ENCODE measurements around the gene GRIA1.
A peak's percentile ranks its signal among the peaks of the same experiment; 100 is the strongest.
"Not testable (repeated sequence)": the region's sequence is repeated elsewhere in the genome, so short reads cannot be mapped to it uniquely, and the experiment has no call there.

The GRIA1 gene

GRCh38 chr5:153696256-153696655 lies 205.8 kb downstream of the GRIA1 start:
- no peak for DNase-seq
- TF ChIP-seq GATA1 (IDR thresholded peaks at IDR 0.05; ENCODE audit: low read depth, low read length) (no peak), POLR2A (IDR thresholded peaks at IDR 0.05; ENCODE audit: low read length) (no peak)

- DNase-seq: no peak
- TF ChIP-seq POLR2A (IDR thresholded peaks at IDR 0.05; ENCODE audit: low read length) (no peak), GATA1 (IDR thresholded peaks at IDR 0.05; ENCODE audit: low read depth, low read length) (no peak)
These were observed 208.6 kb downstream of the GRIA1 start for GRCh38 chr5:153699035-153699434.

DNA sequence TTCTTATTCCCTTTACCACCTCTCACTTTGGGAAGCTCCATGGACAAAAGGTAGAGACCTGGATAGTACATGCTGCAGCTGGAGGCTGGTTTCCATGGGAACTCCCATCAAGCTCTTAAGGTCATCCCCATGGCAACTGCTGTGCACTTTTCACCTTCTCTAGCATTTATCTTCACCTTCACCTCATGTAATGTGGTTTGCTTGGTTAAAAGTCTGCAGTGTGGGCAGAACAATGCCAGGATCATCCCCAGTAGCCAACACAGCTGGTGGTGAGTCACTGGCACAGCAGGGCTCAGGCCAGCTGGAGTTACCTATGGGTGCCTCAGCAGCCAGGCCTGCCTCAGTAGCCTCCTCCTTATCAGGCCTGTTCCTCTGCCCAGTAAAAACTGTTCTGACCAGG lies 210.5 kb downstream of the GRIA1 start:
- TF ChIP-seq GATA1 (IDR thresholded peaks at IDR 0.05; ENCODE audit: low read depth, low read length) (no peak), POLR2A (IDR thresholded peaks at IDR 0.05; ENCODE audit: low read length) (no peak)
- DNase-seq: no peak

DNA sequence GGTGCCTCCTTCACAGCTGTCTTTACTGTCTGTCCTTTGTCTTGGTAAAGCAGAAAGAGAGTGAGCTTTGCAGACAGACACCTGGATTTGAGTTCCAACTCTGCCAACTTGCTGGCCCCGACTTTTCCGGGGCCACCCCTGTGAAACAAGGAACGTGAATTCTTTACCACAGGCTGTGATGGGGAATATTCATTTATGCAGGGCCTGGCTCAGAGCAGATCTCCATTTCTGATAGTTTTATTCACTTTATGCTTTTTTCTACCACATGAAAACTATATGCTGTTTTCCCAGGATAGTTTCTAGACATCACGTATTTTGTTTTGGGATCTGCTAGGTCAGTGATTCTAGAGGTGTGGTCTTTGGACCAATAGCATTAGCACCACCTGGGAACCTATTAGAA lies 211.8 kb downstream of the GRIA1 start:
- TF ChIP-seq POLR2A (IDR thresholded peaks at IDR 0.05; ENCODE audit: low read length) (no peak), GATA1 (IDR thresholded peaks at IDR 0.05; ENCODE audit: low read depth, low read length) (no peak)
- DNase-seq: no peak

GRCh38 chr5:153704110-153704509 lies 213.6 kb downstream of the GRIA1 start:
- TF ChIP-seq POLR2A (IDR thresholded peaks at IDR 0.05; ENCODE audit: low read length) (no peak), GATA1 (IDR thresholded peaks at IDR 0.05; ENCODE audit: low read depth, low read length) (no peak)
- no peak for DNase-seq

- TF ChIP-seq POLR2A (IDR thresholded peaks at IDR 0.05; ENCODE audit: low read length): no peak
- no peak for TF ChIP-seq GATA1 (IDR thresholded peaks at IDR 0.05; ENCODE audit: low read depth, low read length)
- no peak for DNase-seq
These were observed 217.2 kb downstream of the GRIA1 start for GRCh38 chr5:153707626-153708025.

GRCh38 chr5:153711755-153712154 lies 221.3 kb downstream of the GRIA1 start:
- TF ChIP-seq POLR2A (IDR thresholded peaks at IDR 0.05; ENCODE audit: low read length) (no peak), GATA1 (IDR thresholded peaks at IDR 0.05; ENCODE audit: low read depth, low read length) (no peak)
- DNase-seq: no peak

DNA sequence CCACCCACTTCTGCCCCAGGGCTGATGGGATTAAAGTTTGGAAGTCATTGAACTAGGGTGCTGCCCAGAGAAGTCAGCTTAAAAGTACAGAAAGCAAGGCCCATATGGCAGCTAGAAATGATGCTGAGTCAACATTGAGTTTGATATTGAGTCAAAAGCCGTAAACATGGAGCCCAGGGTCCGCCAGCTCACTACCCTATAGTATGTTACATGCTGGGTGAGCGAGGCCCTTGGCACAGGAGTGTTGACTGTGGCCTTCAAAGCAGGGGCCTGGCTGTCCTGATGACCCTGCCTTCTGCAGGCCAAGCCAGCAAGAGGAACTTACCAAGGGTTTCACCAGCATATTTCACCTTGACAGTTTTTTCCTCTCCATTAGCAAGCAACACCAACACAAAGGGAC lies 222.5 kb downstream of the GRIA1 start:
- DNase-seq: no peak
- TF ChIP-seq GATA1 (IDR thresholded peaks at IDR 0.05; ENCODE audit: low read depth, low read length) (no peak), POLR2A (IDR thresholded peaks at IDR 0.05; ENCODE audit: low read length) (no peak)

DNA sequence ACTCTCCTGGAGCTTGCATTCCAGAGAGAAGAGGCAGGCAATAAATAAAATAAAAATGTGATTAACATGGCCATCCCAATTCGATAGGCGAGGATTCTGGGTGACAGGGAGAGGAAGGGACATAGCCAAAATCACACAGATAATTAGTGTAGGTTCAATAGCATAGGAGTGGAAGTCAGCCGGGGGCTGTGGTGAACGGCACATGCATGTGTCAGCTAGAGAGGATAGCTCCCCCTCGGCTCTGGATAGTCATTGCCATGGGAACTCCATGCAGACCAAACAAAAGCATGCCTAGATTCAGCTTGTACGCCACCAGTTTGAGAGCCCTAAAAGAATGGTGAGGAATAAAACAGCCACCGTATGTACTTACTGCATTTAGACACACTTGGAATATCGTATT lies 223.5 kb downstream of the GRIA1 start:
- DNase-seq: no peak
- TF ChIP-seq GATA1 (IDR thresholded peaks at IDR 0.05; ENCODE audit: low read depth, low read length) (no peak), POLR2A (IDR thresholded peaks at IDR 0.05; ENCODE audit: low read length) (no peak)

DNA sequence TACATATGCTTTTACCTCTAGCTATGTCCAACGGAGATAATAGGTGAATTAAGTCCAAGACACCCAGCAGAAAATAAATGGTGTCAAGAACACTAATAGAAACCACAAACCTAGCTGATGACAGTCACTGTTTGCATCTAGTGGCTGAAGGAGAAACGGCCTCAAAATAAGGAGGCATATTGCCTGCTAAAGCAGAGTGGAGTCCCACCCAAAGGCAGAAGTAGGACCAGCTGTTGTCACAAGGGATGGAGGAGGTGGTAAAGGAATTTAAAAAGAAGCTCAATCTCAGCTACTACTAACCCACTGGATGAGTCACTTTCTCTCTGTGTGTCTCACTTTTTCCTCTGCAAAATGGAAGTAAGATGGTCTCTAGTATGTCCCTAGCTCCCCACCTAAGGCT lies 224.3 kb downstream of the GRIA1 start:
- no peak for DNase-seq
- TF ChIP-seq GATA1 (IDR thresholded peaks at IDR 0.05; ENCODE audit: low read depth, low read length) (no peak), POLR2A (IDR thresholded peaks at IDR 0.05; ENCODE audit: low read length) (no peak)

DNA sequence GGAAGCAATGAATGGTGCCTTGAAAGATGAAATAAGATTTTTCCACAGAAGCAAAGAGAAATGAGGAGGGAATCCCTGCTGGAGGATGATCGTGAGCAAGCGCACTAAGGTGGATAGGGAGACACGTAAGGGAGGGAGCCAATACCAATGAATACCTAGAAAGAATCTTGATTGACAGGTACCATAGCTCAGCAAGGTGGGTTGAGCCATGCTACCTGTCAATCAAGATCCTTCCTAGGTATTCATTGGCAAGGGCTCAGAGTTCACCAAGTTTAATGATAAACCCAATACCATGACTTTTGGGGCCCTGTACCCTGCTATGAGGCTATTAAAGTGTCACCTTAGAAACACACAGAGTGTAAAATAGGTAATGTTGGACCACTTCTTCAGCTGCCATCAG lies 226.8 kb downstream of the GRIA1 start:
- no peak for DNase-seq

GRCh38 chr5:153718713-153719112 lies 228.2 kb downstream of the GRIA1 start:
- DNase-seq: no peak
- TF ChIP-seq GATA1 (IDR thresholded peaks at IDR 0.05; ENCODE audit: low read depth, low read length): no peak
- TF ChIP-seq POLR2A (IDR thresholded peaks at IDR 0.05; ENCODE audit: low read length): no peak

More for the DNA sequence above, 226.8 kb downstream of the GRIA1 start:
- TF ChIP-seq POLR2A (IDR thresholded peaks at IDR 0.05; ENCODE audit: low read length) (no peak), GATA1 (IDR thresholded peaks at IDR 0.05; ENCODE audit: low read depth, low read length) (no peak)

GRCh38 chr5:153719324-153719723 lies 228.9 kb downstream of the GRIA1 start:
- DNase-seq: no peak

DNA sequence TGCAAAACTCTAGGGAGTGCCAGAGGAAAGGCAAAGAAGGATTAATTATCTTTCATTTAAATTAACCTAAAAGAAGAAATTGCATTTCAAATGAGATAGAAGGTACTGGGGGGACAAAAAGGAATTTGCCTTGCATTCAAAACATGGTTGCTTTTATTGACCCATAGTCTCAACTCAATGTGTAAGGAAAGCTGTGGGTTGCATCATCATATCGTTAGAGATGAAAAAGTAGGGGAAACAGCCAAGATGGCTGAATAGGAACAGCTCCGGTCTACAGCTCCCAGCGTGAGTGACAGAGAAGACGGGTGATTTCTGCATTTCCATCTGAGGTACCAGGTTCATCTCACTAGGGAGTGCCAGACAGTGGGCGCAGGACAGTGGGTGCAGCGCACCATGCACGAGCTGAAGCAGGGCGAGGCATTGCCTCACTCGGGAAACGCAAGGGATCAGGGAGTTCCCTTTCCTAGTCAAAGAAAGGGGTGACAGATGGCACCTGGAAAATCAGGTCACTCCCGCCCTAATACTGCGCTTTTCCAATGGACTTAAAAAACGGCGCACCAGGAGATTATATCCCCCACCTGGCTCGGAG lies 232.6 kb downstream of the GRIA1 start:
- not testable (repeated sequence) for DNase-seq

More at GRCh38 chr5:153719324-153719723, 228.9 kb downstream of the GRIA1 start:
- TF ChIP-seq POLR2A (IDR thresholded peaks at IDR 0.05; ENCODE audit: low read length) (no peak), GATA1 (IDR thresholded peaks at IDR 0.05; ENCODE audit: low read depth, low read length) (no peak)

DNA sequence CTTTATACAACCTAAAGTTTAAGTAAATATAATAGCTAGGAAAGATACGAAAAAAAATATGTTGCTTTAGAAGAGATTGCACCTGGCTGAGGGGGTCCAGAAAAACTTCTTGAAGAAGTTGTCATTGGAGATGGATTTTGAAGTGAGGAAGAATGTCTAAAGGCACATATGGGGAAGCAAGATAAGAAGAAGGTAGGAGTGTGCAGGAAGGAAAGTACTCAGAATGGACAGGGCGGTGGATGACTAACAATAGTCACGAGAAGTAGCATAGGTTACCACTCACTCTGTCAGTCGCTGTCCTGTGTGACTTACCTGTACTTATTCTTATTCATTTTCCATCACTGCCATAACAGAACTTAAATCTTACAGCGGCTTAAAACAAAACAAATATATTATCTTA lies 251.6 kb downstream of the GRIA1 start:
- TF ChIP-seq GATA1 (IDR thresholded peaks at IDR 0.05; ENCODE audit: low read depth, low read length) (no peak), POLR2A (IDR thresholded peaks at IDR 0.05; ENCODE audit: low read length) (no peak)
- DNase-seq: peak; percentile 7 to 15

- TF ChIP-seq GATA1 (IDR thresholded peaks at IDR 0.05; ENCODE audit: low read depth, low read length): no peak
- no peak for TF ChIP-seq POLR2A (IDR thresholded peaks at IDR 0.05; ENCODE audit: low read length)
- DNase-seq: no peak
These were observed 254.3 kb downstream of the GRIA1 start for GRCh38 chr5:153744751-153745150.

All from erythroblast (primary cell).